ENCODE results near the gene SAMD4A.
"Not testable (repeated sequence)": the region's sequence is repeated elsewhere in the genome, so short reads cannot be mapped to it uniquely, and the experiment has no call there.

The SAMD4A gene

DNA sequence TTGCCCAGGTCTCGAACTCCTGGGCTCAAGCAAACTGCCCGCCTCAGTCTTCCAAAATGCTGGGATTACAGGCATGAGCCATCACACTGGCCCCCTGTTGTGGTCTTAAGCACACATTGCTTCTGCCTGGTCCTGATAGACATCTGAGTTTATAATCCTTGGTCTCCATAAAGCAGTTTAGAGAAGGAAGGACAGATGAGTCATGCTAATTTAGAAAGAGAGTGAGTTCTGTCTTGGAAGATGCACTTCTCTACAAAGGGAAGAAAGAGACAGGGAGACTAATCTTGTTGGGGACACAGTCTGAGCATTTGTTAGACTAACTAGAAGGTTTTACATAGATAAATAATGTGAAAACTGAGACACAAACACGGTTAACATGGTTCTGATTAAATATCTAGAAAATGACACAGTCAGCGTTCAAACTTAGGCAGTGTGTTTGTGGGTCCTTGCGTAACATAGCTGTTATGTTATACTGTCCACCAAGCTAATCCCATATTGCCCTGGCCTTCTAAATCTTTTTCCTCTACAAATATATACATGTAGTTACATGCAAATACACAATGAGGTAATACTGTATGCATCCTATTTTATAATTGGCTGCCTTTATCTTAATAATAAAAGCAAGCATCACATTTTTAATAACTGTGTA is 31.0 kb downstream of the SAMD4A start:
- no peak for DNase-seq

DNA sequence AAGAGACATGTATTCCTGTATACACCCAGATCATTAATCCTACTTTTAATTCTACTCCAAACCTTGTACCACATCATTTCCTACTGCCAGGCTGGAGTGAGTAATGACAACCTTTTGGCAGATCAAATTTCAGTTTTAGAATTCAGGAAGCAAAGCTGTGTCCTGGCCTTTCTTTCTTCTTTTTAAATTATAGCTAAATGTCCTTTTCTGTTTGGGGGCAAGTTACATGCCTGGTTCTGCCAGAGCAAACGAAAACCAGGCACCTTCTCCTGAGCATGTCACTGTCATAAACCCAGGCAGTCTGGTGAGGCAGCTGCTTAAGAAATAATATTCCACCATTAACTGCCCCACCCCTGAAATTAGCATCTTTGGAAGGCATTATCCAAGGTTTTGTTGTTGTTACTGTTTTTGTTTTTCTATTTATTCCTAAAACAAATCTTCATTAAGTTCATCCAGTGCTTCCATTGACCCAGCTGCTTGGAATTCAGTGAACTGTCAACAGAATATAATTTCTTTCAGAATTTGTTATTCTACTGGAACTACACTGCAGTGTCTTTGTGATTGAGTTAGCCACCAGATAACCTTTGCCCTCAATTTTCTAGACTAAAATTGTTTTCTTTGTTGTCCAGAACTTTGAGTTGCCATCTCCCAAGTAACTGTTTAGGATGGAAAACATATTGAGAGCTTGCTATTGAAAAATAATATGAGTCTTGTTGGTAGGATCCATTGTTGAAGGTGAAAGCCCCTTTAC is 33.2 kb downstream of the SAMD4A start:
- no peak for DNase-seq

DNA sequence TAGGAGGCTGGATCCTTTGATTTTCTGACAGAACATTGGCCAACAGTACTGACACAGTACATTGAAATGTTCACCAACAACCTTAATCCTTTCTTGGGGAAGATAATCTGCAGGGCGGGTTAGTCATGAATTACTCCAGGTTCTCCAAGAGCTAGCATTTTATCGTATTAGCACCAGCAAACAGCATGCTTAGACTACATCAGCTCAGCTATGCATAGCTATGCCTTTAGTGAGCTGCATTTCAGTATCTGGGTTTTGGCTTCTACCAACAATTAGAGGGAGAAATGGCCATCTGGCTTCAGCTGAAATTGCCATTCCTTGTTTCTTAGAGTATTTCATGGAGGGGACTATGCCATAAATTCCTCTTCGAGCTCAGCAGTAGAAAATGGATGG is 33.8 kb downstream of the SAMD4A start:
- no peak for DNase-seq

DNA sequence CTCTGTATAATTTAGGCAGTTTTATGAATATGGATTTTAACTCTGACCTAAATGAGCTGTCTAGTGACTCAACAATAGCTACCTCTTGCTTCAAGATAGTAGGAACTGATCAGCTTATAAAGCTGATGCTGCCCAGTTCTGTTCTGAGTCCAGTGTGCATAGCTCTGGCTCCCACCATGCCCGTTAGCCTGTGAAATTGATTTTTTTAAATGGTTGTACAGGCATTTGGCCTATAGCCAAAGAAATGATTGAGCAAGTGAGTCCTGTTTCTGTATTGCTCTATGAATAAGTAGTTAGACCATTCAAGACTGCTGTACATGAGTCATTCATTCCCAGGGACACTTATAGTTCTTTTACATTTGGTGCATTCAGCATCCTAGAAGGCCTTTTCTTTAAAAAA is 36.4 kb downstream of the SAMD4A start:
- DNase-seq = no peak

DNA sequence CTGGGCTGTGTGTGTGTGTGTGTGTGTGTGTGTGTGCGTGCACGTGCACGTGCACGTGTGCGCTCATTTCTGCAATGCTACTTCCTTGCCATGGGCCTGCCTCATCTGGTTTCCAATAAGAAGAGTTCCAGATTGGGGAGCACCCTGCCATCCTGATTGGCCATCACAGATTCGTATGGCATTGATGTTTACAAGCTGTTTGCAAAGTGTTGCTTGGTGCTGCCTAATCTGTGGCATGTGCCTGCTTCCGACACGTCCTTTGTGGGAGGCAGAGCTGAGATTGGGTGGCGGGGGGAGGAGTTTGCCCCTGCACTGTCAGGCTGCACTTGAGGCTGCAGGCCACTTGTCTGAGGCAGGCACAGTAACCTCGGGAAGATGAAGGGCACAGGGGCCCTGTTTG is 39.2 kb downstream of the SAMD4A start:
- no peak for DNase-seq

DNA sequence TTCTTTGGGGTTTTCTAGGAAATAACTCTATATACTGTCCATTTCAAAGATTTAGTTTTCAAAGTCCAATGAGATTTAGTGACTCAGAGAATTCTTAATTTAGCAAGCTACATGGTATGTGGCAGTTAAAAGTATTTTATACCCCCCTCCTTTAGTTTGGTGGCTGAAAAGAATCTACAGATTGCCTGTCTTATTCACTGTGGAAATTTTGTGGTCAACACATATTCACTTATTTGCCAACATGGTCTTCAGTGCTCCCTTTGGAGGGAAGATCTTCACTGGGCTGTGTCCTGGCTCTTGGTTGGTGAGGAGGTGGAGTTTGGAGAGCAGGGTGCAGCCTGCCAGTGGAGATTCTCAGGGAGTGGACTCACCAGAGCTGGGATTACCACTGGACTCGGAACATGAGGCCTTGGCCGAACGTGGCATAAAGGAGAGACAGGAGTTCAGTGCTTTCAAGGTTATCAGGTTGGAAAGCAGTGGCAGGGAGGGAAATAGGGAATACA is 39.8 kb downstream of the SAMD4A start:
- DNase-seq = no peak

DNA sequence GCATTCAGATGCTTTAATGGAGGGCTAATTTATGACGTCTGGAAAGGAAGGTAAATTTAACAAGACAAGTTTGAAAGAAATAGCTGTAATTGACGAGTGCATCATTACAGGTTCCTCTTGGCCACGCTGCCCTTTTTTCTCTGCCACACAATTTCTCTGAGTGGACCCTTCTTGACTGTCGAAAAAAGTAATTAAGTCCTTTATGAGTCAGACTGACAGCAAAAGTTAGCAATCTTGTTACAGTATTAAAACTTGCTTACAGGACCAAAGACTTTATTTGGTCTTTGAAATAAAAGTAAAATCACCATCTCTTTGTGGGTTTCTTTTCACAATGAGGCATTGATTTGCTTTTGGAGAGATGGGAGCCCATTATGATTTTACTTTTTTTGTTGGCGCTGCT is 42.6 kb downstream of the SAMD4A start:
- DNase-seq = no peak

DNA sequence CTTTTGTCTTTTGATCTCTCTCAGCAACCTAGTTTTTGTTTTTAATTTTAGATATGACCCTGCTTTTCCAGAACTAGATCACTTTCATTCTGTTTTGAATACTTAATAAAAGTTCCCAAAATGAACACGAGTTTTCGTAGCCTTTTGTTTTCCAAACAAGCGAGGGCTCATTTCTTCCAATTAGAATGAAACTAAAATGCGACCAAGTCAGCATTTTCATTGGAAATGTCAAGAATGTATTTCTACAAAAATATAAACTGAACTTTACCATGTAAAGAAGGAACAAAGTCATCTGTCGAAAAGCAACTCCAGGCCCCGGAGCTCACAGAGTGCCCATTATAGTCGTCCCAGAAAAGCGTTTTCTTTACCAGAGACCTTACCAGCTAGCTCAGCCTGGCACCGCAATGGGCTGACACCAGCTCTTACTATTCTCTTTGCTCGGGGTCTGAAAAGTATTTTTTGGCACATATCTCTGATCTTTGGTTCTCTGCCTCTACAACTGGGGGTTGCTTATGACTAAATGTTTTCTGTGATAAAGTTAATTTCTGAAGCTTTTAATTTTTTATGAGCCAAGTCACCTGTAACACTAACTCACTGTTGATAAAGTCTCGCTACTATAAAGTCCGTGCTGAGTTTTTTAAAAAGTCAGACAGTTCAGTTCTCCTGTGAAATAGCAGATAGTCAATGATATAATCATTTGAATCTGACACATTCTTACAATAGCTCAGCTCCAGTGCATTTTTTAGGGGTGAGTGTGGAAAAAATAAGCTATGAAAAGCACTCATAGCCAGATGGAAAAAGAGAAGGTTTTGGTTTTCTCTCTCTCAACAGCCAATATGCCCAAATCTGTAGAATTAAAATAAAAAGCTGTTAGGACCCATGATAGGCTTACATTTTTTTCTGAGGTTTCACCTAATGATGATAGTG is 43.4 kb downstream of the SAMD4A start:
- DNase-seq = no peak

DNA sequence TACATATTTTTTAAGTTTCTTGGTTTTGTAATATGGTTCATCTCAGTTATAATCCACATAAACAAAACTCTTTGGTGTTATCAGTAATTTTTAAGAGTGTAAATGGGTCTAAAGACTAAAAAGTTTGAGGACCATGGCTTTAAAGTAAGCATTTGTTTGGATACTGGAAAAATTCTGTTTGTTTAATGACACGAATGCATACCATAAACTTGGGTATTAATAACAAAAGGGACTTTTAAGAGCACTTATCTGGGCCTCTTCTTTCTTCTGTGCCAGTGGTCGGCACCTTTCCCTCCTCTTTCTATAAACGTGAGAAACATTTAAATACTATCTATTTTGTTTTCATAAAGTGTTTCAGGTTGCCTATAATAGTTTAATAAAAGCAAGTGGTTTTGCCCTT is 47.4 kb downstream of the SAMD4A start:
- DNase-seq = no peak

DNA sequence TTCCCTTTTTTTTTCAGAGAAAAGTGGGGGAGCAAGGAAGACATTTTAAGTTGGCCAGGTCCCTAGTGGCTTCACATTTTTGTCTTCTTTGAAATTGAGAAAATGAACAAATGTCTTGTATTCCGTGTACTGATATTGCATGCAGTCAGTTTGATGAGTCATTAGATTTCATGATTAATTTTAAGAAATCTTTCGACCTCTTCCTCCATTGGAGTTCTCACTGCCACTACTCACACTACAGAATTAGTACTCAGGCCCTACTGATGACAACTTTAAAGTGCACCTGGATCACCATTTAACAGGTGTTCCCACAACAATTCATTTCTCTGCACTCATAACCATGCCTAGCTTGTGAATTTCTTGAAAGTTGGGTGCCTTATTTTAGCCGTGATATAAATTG is 50.5 kb downstream of the SAMD4A start:
- no peak for DNase-seq

DNA sequence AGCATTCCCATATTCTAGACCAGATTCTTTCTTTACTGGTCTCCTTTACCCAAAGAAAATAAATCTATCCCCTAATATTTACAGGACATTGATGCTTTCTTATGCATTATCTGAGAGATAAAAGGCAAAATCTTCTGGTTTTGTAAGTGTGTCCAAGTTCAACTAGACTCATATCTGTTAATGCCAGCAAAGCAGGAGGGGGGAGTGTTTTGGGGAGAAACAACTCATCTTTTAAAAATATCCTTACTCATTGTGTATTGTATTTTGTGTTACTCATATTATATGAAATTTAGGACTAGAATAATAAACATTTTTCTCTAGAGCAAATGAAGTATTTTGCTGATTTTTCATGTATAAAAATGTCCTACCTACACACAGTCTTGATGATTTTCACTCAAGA is 54.8 kb downstream of the SAMD4A start:
- no peak for DNase-seq

DNA sequence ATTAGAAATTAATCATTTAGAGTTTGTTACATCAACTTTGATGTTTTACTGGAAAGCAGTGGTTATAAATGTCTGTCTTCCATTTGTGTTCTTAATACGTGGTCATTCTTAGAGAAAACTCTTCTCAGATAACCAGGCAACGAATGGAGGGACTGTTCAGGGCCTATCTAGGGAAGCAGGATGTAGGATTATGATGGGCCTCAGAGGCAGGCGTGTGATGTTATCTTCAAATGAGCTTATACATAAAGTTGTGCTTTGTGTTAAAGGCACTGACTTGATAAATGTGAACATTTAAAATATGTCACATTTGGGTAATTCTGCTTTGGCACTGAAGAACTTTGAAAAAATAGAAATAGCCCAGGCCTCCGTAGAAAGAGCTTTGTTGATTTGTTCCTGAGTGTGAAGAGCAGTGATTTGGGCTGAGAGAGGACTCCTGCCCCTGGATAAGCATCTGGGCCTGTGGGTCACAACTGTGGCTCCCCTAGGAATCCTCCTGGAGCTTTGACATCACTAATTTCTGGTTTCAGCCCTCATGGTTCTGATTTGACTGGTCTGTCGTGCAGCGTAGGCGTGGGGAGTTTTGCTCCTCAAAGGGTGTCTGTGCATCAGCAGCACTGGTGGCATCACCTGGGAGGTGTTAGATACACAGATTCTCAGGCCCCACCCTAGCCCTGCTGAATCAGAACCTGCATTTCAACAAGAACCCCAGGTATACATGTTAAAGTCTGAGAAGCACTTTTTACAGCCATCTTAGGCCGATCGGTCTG is 55.4 kb downstream of the SAMD4A start:
- DNase-seq = peak; percentile 28 to 53

DNA sequence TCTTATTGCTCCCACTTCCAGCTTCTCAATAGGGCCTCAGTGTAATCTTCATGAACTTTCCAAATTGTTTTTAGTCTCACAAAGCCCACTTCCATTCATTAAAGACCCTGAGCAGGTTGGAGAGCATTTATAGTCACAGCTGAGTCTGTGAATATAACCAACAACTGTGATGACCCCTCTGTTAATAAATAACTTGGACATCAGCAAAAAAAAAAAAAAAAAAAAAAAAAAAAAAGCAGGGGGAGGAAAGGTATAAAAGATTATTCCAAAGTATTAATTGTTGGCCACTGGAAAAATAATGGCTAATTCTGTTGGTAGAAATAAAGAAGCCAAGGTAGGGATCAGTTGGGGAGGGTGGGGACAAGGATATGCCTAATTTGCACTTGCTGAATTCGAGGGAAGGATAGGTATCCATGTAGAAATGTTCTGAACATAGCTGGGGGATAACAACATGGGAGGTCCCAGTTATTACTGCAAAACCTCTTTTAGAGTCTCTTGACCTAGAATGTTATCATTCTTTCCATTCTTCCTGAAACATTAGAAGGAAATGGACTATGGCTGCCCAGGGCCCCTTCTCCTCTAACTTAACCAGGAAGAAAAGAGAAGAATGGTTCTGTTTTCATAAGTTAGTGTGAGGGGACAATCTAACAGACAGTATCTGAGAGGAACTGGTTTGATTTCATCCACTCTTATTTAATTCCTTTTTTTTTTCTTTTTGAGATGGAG is 56.5 kb downstream of the SAMD4A start:
- no peak for DNase-seq

DNA sequence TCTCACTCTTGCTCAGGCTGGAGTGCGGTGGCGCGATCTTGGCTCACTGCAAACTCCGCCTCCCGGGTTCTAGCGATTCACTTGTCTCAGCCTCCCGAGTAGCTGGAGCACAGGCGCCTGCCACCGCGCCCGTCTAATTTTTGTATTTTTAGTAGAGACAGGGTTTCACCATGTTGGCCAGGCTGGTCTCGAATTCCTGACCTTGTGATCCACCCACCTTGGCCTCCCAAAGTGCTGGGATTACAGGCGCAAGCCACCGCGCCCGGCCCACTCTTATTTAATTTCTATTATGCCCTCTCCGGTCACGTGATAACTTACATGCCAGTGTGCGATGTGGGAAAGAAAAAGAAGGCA is 57.1 kb downstream of the SAMD4A start:
- not testable (repeated sequence) for DNase-seq

DNA sequence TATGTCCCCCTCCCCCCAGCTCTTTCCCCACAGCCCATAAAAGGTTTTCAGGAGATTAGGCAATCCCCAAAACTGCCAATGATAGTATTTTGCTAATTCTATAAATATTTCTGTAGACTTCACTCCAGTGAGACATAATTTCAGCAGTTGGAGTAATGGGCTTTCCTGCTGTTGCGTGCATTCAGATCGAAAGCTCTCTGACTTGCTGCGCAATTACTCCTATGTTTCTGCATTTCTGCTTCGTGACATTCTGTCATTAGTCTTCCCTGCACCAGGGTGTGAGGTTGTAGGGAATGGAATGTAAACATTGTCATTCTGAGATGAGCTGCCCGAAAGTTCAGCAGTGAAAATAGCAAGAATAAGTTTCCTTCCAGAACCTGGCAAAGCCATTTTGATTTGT is 58.2 kb downstream of the SAMD4A start:
- DNase-seq = no peak

DNA sequence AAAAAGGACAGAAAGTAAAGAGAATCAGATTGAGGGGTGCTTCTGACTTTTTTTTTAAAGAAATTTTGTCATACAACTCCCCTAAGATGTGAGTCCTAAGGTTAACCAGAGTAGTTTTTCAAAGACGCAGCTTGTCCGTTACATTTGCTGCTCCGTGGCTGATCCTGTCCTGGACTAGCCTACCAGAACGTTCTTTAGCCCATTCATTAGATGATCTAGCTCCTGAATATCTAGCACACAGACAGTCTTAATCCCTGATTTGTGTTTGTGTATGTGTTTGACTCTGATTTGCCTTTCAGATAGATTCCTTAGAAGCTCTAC is 60.3 kb downstream of the SAMD4A start:
- no peak for DNase-seq

DNA sequence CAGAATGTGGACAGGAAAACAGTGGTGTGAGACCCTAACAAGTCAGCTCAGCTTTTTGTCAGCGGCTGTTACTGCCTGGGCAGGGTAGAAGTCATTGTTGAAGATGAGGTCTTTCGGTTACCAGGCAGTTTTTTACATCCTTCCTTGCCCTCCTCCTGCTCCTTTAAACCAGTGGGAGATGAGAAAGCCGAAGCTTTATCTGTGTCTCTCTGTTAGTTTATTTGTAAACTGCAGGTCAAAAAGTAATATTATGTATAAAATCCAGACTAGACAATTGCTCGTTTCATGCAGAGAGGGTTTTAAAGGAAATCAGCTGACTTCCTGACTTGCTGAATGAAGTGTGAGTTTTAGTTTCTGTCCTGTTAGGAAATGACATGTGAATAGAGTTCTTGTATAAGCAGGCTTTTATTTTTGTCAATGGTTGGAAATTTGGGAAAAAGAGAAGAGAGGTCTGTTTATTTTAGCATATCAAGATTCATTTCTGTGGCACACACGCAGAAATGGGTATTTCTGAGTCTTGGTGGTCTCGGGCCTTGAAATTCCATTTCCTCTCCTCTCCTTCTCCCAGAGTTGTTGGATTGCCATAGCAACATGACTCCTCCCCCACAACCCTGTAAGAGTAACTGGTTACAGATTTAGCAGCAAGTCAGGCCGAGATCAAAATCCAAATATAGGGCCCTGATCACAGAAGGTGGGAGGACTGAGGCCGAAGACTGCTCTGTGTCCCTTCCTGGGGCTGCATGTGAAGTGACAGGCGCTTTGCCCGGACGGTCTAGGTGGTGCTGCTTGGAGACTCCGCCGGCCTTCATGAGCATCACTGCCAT is 60.8 kb downstream of the SAMD4A start:
- DNase-seq = peak in 1 of 2 experiments; percentile 43

DNA sequence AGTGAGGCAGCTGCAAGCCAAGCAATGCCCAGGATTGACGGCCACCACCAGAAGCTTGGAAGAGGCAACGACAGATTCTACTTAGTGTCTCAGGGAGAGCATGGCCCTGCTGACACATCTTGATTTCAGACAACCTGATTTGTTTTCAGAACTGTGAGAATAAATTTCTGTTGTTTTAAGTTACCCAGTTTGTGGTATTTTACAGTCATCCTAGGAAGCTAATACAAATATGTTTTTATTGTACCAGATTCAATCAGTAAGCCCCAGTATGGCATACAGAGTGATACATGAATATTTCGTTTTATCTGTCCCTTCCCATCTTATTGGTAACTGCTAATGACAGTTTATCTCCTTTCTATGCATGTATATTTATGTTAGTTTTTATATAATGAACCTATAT is 62.3 kb downstream of the SAMD4A start:
- no peak for DNase-seq

DNA sequence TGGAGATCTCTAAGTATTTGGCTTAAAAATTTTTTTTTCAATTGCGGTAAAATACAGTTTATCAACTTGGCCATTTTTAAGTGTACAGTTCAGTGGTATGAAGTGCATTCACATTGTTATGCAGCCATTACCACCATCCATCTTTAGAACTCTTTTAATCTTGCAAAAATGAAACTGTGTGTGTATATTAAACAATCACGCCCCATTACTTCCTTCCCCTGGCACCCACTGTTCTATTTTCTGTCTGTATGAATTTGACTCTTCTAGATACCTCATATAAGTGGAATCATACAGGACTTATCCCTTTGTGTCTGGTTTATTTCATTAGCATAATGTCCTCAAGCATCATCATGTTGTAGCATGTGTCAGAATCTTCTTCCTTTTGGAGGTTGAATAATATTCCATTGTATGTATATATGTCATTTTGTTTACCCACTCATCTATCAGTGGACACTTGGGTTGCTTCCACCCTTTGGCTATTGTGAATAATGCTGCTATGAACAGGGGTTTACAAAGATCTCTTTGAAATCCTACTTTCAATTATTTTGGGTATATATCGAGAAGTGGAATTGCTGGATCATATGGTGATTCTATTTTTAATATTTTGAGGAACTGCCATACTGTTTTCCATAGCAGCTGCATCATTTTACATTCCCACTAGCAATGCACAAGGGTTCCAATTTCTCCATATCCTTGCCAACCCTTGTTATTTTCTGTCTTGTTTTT is 62.9 kb downstream of the SAMD4A start:
- DNase-seq = no peak

DNA sequence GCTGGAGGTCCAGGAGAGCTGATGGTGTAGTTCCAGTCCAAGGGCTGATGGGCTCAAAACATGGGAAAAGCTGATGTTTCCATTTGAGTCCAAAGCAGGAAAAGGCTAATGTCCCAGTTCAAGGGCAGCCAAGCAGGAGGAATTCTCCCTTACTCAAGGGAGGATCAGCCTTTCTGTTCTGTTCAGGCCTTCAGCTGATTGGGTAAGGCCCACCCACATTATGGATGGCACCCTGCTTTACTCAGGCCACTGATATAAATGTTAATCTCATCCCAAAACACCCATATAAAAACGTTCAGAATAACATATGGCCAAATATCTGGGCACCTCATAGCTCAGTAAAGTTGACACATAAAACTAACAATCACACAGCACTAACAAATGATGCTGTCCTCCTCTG is 64.1 kb downstream of the SAMD4A start:
- DNase-seq = no peak

DNA sequence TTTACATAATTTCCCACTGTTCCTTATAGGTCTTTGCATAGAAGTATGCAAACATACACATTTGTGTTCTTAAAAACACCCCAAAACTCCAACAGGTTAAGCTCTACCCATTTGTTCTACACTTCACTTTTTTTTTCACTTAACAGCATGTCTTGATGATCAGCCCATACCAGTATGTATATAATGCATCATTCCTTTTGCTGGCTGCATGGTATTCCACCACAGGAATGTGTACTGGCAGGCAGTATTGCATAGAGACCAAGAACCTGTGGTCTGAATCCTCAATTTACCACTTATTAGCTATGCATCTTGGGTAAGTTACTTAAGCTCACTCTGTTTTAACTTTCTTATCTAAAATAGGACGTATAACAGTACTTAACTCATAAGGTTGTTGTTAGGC is 65.5 kb downstream of the SAMD4A start:
- DNase-seq = no peak
